DOHH2 (cell line): Measurements from ENCODE around the gene ASB5.

Source experiments
- CTCF ChIP-seq: fragments of 200-600 bp; sonication (generic); IDR thresholded peaks from one replicate; pipeline ENCODE4 v1.5.1; 2014; ENCODE audit warnings: antibody characterized with exemption, mild to moderate bottlenecking, low read depth, low read length; ENCODE audit not compliant: poor library complexity, severe bottlenecking
- EZH2phosphoT487 ChIP-seq: fragments of 200-600 bp; sonication (generic); IDR thresholded peaks from 2 replicates; pipeline ENCODE4 v1.6.1; 2017; ENCODE audit warnings: borderline replicate concordance, mild to moderate bottlenecking, antibody characterized with exemption, low read length, moderate library complexity, mixed read lengths

- TF ChIP-seq CTCF (no peak), EZH2phosphoT487 (no peak)
Measured at GRCh38 chr4:176189891-176190795, 78.9 kb downstream of the ASB5 start.
